Measurements from ENCODE around the gene NBPF10.
"Not testable (repeated sequence)": the region's sequence is repeated elsewhere in the genome, so short reads cannot be mapped to it uniquely, and the experiment has no call there.

NBPF10 gene, protein sequence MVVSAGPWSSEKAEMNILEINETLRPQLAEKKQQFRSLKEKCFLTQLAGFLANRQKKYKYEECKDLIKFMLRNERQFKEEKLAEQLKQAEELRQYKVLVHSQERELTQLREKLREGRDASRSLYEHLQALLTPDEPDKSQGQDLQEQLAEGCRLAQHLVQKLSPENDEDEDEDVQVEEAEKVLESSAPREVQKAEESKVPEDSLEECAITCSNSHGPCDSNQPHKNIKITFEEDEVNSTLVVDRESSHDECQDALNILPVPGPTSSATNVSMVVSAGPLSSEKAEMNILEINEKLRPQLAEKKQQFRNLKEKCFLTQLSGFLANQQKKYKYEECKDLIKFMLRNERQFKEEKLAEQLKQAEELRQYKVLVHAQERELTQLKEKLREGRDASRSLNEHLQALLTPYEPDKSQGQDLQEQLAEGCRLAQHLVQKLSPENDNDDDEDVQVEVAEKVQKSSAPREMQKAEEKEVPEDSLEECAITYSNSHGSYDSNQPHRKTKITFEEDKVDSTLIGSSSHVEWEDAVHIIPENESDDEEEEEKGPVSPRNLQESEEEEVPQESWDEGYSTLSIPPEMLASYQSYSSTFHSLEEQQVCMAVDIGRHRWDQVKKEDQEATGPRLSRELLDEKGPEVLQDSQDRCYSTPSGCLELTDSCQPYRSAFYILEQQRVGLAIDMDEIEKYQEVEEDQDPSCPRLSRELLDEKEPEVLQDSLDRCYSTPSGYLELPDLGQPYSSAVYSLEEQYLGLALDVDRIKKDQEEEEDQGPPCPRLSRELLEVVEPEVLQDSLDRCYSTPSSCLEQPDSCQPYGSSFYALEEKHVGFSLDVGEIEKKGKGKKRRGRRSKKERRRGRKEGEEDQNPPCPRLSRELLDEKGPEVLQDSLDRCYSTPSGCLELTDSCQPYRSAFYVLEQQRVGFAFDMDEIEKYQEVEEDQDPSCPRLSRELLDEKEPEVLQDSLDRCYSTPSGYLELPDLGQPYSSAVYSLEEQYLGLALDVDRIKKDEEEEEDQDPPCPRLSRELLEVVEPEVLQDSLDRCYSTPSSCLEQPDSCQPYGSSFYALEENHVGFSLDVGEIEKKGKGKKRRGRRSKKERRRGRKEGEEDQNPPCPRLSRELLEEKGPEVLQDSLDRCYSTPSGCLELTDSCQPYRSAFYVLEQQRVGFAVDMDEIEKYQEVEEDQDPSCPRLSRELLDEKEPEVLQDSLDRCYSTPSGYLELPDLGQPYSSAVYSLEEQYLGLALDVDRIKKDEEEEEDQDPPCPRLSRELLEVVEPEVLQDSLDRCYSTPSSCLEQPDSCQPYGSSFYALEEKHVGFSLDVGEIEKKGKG (N-terminal part only)

DNA sequence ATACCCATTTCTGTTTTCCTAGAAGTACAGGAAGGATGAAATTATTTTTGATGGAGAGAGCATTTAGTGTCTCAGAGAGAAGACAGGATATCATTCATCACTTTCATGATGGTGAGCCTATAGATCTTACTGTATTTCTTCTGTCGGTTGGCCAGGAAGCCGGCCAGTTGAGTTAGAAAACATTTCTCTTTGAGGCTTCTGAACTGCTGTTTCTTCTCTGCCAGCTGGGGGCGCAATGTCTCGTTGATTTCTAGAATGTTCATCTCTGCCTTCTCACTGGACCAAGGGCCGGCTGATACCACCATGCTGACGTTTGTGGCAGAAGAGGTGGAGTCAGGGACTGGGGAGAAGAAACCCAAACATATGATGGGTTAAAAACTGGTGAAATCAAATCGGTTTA is at the start of gene NBPF10:
Gene NBPF10 (minus strand): TSS at position 340 of the 400 bp plus-strand sequence. CDS start 35 bp downstream, at position 305.
- not testable (repeated sequence) for DNase-seq (ENCODE audit: low spot score)

DNA sequence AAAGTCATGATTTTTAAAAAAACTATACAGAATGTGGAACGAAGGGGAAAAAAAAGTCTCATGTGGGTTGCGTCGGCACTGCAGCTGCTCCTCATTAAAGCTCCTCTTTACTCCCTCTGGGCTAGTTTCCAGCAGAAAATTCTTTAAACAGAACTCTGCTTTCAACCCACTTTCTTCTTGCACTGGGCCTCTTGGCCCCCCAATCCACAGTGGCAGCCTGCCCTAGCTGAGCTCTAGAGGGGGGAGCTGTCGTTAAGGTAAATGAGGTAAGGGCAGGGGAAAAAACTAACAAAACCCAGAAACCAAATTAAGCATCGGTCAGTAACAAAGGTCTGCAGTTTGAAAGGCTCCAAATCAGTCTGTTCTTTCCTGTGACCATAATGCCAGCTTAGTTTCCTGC is 29.9 kb upstream of the NBPF10 start:
- not testable (repeated sequence) for DNase-seq (ENCODE audit: low spot score)

DNA sequence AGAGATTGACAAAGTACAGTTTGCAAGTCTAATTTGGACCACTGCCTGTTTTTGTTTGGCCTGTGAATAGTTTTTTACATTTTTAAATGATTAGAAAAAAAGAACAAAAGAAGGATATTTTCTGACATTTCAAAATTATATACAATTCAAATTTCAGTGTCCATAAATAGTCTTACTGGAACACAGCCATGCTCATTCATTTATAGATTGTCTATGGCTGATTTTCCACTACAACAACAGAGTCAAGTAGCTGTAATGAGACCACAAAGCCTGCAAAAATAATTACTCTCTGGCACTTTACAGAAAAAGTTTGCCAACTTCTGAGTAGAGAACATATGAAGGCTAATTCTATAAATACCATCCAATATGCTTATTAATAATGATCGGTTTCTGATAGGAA is 23.1 kb upstream of the NBPF10 start:
- not testable (repeated sequence) for DNase-seq (ENCODE audit: low spot score)

DNA sequence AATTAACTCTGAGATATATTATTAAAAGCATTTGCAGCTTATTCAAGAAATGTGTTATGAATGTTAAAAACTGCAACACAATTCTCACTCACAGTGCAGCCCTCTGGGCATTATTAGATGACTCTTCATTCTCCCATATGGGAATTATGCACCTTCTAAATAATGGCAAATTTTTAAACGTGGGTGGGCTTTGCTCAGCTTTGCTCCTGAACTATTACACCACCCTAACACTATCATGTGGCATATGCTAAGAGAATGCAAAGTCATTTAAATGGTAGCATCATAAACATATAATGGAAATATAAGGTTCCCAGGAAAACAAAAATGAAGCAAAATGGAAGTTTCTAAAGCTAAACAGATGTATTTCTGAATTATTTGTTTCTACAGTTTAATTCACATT is 22.7 kb upstream of the NBPF10 start:
- not testable (repeated sequence) for DNase-seq (ENCODE audit: low spot score)
